GM18498 (cell line): Measurements from ENCODE around the gene CMIP.

ENCODE experiments used
- ATAC-seq: cut with Tn5 transposase; IDR thresholded peaks from one replicate; pipeline ENCODE4 v1.9.1; 2021; ENCODE audit warnings: mild to moderate bottlenecking, moderate library complexity; ENCODE audit not compliant: unreplicated experiment

Gene CMIP

GRCh38 chr16:81477697-81478693, 33.4 kb downstream of the CMIP start:
- ATAC-seq = no peak

- peak; percentile 54 for ATAC-seq
Measured at GRCh38 chr16:81478876-81479511, 34.4 kb downstream of the CMIP start.

- ATAC-seq = peak; percentile 2
Measured at GRCh38 chr16:81480606-81481206, 36.1 kb downstream of the CMIP start.

- peak; percentile 92 for ATAC-seq
Measured at GRCh38 chr16:81481207-81481821, 36.7 kb downstream of the CMIP start.

- no peak for ATAC-seq
Measured at GRCh38 chr16:81482329-81483063, 37.9 kb downstream of the CMIP start.

- no peak for ATAC-seq
Measured at GRCh38 chr16:81483064-81483969, 38.7 kb downstream of the CMIP start.

- no peak for ATAC-seq
Measured at GRCh38 chr16:81483970-81484595, 39.5 kb downstream of the CMIP start.

- ATAC-seq = no peak
Measured at GRCh38 chr16:81484908-81485624, 40.5 kb downstream of the CMIP start.

GRCh38 chr16:81485824-81486539, 41.4 kb downstream of the CMIP start:
- ATAC-seq = no peak

GRCh38 chr16:81486540-81487061, 42.0 kb downstream of the CMIP start:
- ATAC-seq = no peak

- ATAC-seq = no peak
Measured at GRCh38 chr16:81487301-81487720, 42.7 kb downstream of the CMIP start.

- ATAC-seq = no peak
Measured at GRCh38 chr16:81488687-81489411, 44.2 kb downstream of the CMIP start.

GRCh38 chr16:81489547-81490267, 45.1 kb downstream of the CMIP start:
- no peak for ATAC-seq

- no peak for ATAC-seq
Measured at GRCh38 chr16:81491541-81492188, 47.1 kb downstream of the CMIP start.

GRCh38 chr16:81492311-81492761, 47.7 kb downstream of the CMIP start:
- no peak for ATAC-seq
